ENCODE measurements around the gene ASIC2.

ASIC2 gene

GRCh38 chr17:33113276-33113990, 179.7 kb downstream of the ASIC2 start:
- H3K36me3 Mint-ChIP-seq = no peaks in the 10 kb centered on the region
- ATAC-seq = no peak
- H3K9me3 Mint-ChIP-seq = no peaks in the 10 kb centered on the region
- no peak overlapping the region for H3K4me3 Mint-ChIP-seq
- no peaks in the 10 kb centered on the region for H3K4me1 Mint-ChIP-seq
- H3K27ac Mint-ChIP-seq = no peak overlapping the region
- DNase-seq (ENCODE audit: low spot score in 2 of 2) = no peak

DNA sequence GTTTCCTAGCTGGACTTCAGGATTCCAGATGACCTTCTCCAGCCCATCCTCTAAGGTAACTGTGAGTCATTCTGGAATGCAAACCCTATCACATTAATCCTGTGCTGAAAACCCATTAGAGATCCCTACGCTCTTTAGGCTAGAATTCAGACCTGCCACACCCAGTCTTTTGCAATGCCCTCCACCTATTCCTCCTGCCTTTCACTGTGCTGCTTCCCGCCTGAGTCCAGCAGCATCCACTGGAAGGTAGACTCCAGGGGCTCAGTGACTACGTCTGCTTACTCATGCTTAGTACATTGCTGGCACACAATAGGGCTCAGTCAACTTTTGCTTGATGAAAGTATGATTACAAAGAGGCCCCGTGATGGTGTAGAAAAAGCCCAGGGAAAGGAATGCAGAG, 180.3 kb downstream of the ASIC2 start:
- DNase-seq (ENCODE audit: low spot score in 2 of 2) (no peak), ATAC-seq (no peak)
- no peaks in the 10 kb centered on the region for H3K9me3 Mint-ChIP-seq
- no peak overlapping the region for H3K4me3 Mint-ChIP-seq
- no peaks in the 10 kb centered on the region for H3K36me3 Mint-ChIP-seq
- H3K27ac Mint-ChIP-seq = no peak overlapping the region
- no peaks in the 10 kb centered on the region for H3K4me1 Mint-ChIP-seq

DNA sequence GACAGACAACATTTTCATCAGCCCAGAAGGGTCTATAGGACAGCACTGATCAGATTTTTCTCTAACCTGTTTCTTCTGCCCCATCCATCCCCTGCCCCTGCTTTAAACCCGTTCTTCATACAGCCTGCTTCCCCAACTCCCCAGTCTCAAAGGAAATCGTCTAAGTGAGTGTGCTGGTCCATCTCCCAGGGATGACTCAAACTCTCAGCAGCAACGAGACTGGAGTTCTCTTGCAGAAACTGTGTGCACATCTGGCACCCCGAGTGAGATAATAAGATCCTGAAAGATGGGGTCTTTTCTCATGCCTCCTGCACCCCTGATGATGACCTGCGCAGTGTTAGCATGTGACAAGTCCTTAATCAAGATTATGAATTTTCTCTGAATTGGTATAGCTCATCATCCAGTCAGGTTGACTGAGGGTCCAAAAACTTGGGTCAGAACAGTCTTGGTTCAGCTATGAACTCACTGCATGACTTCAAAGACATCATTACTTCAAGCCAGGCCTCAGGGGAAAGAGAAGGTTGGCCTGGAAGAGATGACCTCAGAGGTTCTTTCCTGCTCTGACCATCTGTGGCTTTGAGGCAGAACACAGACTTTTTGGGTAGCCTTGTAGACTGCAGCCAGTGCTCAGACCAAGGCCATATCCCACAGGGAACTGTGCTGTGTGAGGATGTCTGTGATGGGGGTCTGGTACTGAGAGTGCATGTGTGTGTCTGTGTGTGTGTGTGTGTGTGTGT, 183.6 kb downstream of the ASIC2 start:
- ATAC-seq (no peak), DNase-seq (ENCODE audit: low spot score in 2 of 2) (no peak)
- Mint-ChIP-seq H3K4me3 (no peak overlapping the region), H3K9me3 (no peaks in the 10 kb centered on the region), H3K4me1 (no peaks in the 10 kb centered on the region), H3K27ac (no peak overlapping the region), H3K36me3 (no peaks in the 10 kb centered on the region)

DNA sequence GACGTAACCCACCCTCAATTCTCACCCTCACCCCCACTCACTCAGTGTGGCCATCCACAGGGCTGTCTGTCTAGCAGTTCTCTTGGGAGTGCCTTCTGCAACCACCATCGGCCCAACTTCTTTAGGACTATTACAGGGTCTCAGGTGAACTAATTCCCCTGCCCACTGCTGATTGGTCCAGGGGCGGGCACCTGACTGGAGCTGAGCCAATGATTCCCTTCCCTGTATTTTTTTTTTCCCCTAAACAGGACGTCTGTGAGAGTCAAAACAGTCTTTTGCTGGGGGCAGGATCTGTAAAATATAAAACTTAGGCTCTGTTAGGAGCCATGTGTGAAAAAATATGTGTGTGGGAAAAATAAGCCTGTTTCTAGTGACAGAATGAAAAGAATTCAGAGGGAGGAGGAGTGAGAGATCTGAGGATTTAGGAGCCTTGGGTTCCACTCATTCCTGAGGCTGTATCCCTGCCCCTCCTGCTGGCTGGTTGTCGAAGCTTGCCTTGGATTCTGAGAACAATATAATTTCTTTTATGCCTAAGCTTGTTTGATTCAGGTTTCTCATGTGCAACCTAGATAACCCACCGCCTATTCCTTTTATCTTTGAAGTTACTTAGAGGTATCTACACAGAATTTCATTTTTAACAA, 186.4 kb downstream of the ASIC2 start:
- no peaks in the 10 kb centered on the region for H3K36me3 Mint-ChIP-seq
- H3K9me3 Mint-ChIP-seq = no peaks in the 10 kb centered on the region
- no peak overlapping the region for H3K27ac Mint-ChIP-seq
- no peak for DNase-seq (ENCODE audit: low spot score in 2 of 2)
- ATAC-seq = no peak
- H3K4me1 Mint-ChIP-seq = no peaks in the 10 kb centered on the region
- no peak overlapping the region for H3K4me3 Mint-ChIP-seq

GRCh38 chr17:33105911-33106310, 187.2 kb downstream of the ASIC2 start:
- DNase-seq (ENCODE audit: low spot score in 2 of 2) (no peak), ATAC-seq (no peak)
- no peaks in the 10 kb centered on the region for H3K4me1 Mint-ChIP-seq
- no peaks in the 10 kb centered on the region for H3K36me3 Mint-ChIP-seq
- no peaks in the 10 kb centered on the region for H3K9me3 Mint-ChIP-seq
- no peak overlapping the region for H3K27ac Mint-ChIP-seq
- no peak overlapping the region for H3K4me3 Mint-ChIP-seq

DNA sequence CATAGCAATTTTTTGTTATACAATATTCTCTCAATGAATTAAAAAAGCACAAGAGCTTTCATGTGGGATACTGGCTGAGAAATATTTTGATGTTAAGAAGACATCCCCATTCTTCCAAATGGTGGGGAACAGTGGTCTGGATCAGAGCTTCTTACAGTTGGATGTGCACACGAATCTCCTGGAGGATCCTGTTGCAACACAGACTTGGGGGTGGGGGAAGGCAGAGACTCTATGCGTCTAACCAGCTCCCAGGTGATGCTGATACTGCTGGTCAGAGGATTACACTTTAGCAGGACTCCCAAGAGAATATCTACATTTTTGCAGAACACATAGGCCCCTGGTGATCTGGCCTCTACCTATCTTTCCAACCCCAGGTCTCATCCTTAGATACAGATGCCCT, 193.2 kb downstream of the ASIC2 start:
- Mint-ChIP-seq H3K9me3 (no peaks in the 10 kb centered on the region), H3K4me1 (no peaks in the 10 kb centered on the region), H3K4me3 (no peak overlapping the region), H3K36me3 (no peaks in the 10 kb centered on the region), H3K27ac (no peak overlapping the region)
- ATAC-seq (no peak), DNase-seq (ENCODE audit: low spot score in 2 of 2) (no peak)

DNA sequence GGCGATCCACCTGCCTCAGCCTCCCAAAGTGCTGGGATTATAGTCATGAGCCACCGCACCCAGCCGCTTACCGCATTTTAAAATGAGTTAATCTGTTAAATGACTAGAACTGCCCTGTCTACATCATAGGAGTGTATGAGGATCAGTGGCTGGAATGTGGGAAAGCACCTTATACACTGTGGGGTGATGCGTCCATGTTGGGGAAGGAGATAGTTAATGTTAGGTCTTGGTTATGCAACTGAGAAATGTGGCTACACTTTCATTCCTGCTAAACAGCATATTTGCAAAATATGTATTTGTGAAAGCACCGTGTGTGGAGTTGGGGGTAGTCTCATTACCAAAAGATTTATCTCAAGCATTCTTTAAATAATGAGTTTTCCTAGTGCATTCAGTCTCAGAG, 193.8 kb downstream of the ASIC2 start:
- Mint-ChIP-seq H3K27ac (no peak overlapping the region), H3K9me3 (no peaks in the 10 kb centered on the region), H3K4me1 (no peaks in the 10 kb centered on the region), H3K4me3 (no peak overlapping the region), H3K36me3 (no peaks in the 10 kb centered on the region)
- DNase-seq (ENCODE audit: low spot score in 2 of 2) (no peak), ATAC-seq (no peak)

- H3K27ac Mint-ChIP-seq = no peak overlapping the region
- no peaks in the 10 kb centered on the region for H3K36me3 Mint-ChIP-seq
These were observed 195.7 kb downstream of the ASIC2 start for GRCh38 chr17:33097411-33097810.

GRCh38 chr17:33096161-33096560, 196.9 kb downstream of the ASIC2 start:
- H3K4me1 Mint-ChIP-seq = no peaks in the 10 kb centered on the region
- no peaks in the 10 kb centered on the region for H3K36me3 Mint-ChIP-seq
- H3K27ac Mint-ChIP-seq = no peak overlapping the region
- DNase-seq (ENCODE audit: low spot score in 2 of 2) (no peak), ATAC-seq (no peak)
- no peaks in the 10 kb centered on the region for H3K9me3 Mint-ChIP-seq
- no peak overlapping the region for H3K4me3 Mint-ChIP-seq

More at GRCh38 chr17:33097411-33097810, 195.7 kb downstream of the ASIC2 start:
- DNase-seq (ENCODE audit: low spot score in 2 of 2) (no peak), ATAC-seq (no peak)
- Mint-ChIP-seq H3K4me3 (no peak overlapping the region), H3K9me3 (no peaks in the 10 kb centered on the region), H3K4me1 (no peaks in the 10 kb centered on the region)

DNA sequence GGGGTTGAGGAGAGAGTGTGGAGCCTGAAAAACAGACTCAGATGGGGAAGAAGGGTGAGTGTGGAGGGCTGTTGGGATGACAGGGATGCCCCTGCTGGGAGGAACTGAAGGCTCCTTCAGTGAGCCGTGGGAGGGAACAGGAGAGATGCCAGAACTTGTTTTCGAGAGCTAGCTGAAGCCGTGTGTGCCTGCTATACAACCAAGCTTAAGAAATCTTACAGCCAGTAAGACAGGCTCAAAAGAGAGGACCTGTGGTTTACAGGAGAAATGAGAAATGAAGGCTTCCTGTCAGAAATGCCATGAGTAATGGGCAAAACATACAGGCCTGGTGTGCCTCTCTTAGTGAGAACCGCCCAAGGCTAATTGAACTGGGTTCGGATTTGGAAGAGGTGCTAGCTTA, 201.8 kb downstream of the ASIC2 start:
- DNase-seq (ENCODE audit: low spot score in 2 of 2) = no peak
- Mint-ChIP-seq H3K4me3 (no peak overlapping the region), H3K4me1 (no peaks in the 10 kb centered on the region), H3K9me3 (no peaks in the 10 kb centered on the region), H3K27ac (no peak overlapping the region), H3K36me3 (no peaks in the 10 kb centered on the region)
- ATAC-seq = no peak

GRCh38 chr17:33090806-33091205, 202.3 kb downstream of the ASIC2 start:
- DNase-seq (ENCODE audit: low spot score in 2 of 2) (no peak), ATAC-seq (no peak)
- Mint-ChIP-seq H3K4me1 (no peaks in the 10 kb centered on the region), H3K36me3 (no peaks in the 10 kb centered on the region), H3K9me3 (no peaks in the 10 kb centered on the region), H3K4me3 (no peak overlapping the region), H3K27ac (no peak overlapping the region)

GRCh38 chr17:33086878-33087277, 206.2 kb downstream of the ASIC2 start:
- ATAC-seq = no peak

DNA sequence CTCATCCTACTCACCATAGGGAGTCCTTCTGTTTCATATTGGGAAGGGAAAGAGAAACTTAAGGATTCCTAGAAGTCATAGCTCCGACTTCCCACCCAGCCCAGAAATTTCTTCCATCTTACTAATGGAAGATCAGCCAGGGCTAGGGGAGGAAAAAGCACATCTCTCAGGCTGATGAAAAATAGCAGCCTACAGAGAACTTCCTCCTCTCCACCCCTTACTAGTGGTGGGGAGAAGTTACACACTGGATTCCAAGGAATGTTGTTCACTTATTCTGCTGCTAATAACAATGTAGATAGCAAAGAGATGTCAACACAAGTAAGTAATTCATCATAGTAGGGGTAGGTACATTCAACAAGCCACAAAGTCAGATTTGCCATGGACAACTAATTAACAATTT, 207.1 kb downstream of the ASIC2 start:
- H3K9me3 Mint-ChIP-seq = no peaks in the 10 kb centered on the region
- ATAC-seq (no peak), DNase-seq (ENCODE audit: low spot score in 2 of 2) (no peak)
- H3K4me1 Mint-ChIP-seq = no peaks in the 10 kb centered on the region
- no peak overlapping the region for H3K4me3 Mint-ChIP-seq
- no peaks in the 10 kb centered on the region for H3K36me3 Mint-ChIP-seq
- no peak overlapping the region for H3K27ac Mint-ChIP-seq

More at GRCh38 chr17:33086878-33087277, 206.2 kb downstream of the ASIC2 start:
- Mint-ChIP-seq H3K27ac (no peak overlapping the region), H3K4me1 (no peaks in the 10 kb centered on the region), H3K4me3 (no peak overlapping the region), H3K9me3 (no peaks in the 10 kb centered on the region), H3K36me3 (no peaks in the 10 kb centered on the region)
- DNase-seq (ENCODE audit: low spot score in 2 of 2) = no peak

GRCh38 chr17:33085256-33085655, 207.8 kb downstream of the ASIC2 start:
- H3K4me3 Mint-ChIP-seq = no peak overlapping the region

GRCh38 chr17:33084755-33085154, 208.3 kb downstream of the ASIC2 start:
- ATAC-seq = no peak
- no peak overlapping the region for H3K4me3 Mint-ChIP-seq
- DNase-seq (ENCODE audit: low spot score in 2 of 2) = no peak
- no peaks in the 10 kb centered on the region for H3K36me3 Mint-ChIP-seq
- no peaks in the 10 kb centered on the region for H3K4me1 Mint-ChIP-seq
- no peak overlapping the region for H3K27ac Mint-ChIP-seq
- no peaks in the 10 kb centered on the region for H3K9me3 Mint-ChIP-seq

More at GRCh38 chr17:33085256-33085655, 207.8 kb downstream of the ASIC2 start:
- no peaks in the 10 kb centered on the region for H3K9me3 Mint-ChIP-seq
- no peak for ATAC-seq
- no peak for DNase-seq (ENCODE audit: low spot score in 2 of 2)
- no peak overlapping the region for H3K27ac Mint-ChIP-seq
- no peaks in the 10 kb centered on the region for H3K4me1 Mint-ChIP-seq
- no peaks in the 10 kb centered on the region for H3K36me3 Mint-ChIP-seq

Measured in stimulated activated effector memory CD8-positive, alpha-beta T cell treated with anti-CD3 and anti-CD28 coated beads, Interleukin-12 subunit alpha, Interleukin-12 subunit beta, amount 100 ng/mL, for 72 hours (primary cell).